HG02852 (cell line): ENCODE measurements around the gene PGAP2.
"Not testable (repeated sequence)": the region's sequence is repeated elsewhere in the genome, so short reads cannot be mapped to it uniquely, and the experiment has no call there.

Source experiments
- ATAC-seq: cut with Tn5 transposase; IDR thresholded peaks from one replicate; pipeline ENCODE4 v1.9.1; 2021; ENCODE audit warnings: mild to moderate bottlenecking, moderate library complexity; ENCODE audit not compliant: unreplicated experiment

Gene PGAP2

DNA sequence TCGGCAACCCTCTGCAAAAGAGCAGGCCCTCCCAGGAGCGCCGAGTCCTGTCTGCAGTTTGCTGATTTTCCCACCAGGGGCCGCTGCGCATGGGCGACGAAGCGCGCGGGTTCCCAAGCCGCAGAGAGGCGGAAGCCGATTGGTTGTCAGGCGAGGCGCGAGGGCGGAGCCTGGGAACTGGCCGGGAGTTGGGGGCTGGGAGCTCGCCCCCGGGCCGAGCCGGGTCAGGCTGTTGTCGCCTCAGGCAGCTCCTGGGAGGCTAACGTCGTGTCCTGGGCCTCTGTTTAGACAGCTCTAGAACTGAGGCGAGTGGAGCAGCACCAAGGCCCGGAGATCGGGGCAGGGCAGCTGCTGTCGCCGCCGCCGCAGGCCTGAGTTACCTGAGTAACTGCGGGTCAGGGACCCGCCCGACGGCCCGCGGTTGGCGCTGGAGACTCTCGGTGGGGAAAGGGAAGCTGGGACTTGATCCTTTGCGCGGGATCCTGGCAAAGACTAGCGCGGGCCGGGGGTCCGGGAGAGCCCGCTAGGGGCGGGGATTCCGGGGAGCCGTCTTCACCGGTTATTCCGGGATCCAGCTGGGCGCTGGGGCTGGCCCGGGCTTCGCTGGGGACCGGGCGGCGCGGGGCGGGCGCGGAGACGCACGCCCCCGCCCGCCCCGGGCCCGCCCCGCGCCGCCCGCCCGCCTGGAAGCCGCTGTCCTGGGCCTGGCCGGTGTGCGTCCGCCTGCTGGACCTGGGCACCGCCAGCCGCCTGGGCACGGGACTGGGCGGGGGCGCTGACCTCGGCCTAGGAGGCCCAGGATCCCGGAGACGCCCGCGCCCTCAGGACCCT is 46.8 kb downstream of the PGAP2 start, which contains the start of gene STIM1:
Gene STIM1, plus strand, starts transcription at position 688 of the 831 bp plus-strand sequence. CDS start 607 bp downstream, outside the sequence.
- peak; percentile 59 for ATAC-seq

GRCh38 chr11:3855808-3856491 is 47.6 kb downstream of the PGAP2 start:
- ATAC-seq: peak; percentile 10

GRCh38 chr11:3856856-3857553 is 48.6 kb downstream of the PGAP2 start:
- no peak for ATAC-seq

DNA sequence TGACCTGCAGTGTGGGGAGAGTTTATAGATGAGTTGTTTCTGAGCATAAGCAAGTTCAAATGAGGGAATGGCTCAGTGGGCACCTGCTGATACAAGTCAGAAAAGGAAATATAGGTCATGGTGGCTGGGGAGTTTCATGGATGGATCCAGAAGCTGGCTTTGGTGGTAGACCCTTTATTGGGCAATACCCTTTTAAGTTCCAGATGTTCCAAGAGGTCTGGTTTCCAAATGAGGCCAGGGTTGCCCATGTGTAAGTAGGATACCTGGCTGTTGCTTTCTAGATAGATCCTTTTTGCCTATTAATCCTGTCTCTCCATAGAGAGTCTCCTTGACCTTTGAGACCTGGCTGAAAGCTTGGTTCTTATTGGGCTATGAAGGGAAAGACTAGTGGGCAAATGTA is 49.3 kb downstream of the PGAP2 start:
- ATAC-seq: no peak

DNA sequence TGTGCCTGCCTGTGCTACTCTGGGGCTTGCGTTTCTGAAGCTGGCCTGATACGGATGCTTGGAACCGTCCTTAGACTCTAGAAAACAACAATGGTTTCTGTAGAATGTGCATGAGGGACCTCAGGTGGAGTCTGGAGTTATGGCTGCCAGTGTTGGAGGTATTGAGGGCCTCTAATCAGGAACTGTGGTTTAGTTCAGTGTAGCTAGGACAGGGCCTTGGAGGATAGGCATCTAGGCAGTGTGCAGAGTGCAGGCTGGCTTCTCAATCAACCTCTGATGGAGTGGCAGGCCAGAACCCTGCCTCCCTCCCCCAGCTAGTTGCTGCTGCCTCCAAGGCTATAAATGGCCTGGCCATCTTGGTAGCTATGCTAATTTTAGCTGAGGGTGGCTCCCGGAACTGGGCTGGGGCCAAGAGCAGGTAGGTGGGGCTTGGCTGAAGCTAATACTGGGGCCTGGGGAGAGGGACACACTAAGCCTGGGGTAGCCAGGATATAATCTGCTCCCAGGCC is 51.1 kb downstream of the PGAP2 start:
- peak; percentile 27 for ATAC-seq

DNA sequence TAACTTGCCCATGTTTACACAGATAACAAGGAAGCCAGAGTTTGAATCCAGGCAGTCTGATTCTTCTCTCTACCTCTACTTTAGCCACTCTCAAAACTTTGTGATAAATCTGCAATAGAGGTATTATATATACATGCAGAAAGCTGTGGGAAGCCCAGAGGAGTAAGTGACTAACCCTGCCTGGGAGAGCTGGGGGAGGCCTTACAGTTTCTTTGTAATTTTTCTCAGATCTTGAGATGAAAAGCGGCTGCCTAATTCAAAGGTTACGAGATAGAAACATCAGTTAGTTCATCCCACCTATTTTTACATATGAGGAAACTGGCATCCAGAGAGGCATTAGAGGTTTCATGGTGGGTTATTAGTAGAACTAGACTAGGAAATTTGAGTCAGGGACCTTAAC is 52.0 kb downstream of the PGAP2 start:
- ATAC-seq: no peak

- not testable (repeated sequence) for ATAC-seq
These were observed 52.6 kb downstream of the PGAP2 start for GRCh38 chr11:3860898-3861393.

DNA sequence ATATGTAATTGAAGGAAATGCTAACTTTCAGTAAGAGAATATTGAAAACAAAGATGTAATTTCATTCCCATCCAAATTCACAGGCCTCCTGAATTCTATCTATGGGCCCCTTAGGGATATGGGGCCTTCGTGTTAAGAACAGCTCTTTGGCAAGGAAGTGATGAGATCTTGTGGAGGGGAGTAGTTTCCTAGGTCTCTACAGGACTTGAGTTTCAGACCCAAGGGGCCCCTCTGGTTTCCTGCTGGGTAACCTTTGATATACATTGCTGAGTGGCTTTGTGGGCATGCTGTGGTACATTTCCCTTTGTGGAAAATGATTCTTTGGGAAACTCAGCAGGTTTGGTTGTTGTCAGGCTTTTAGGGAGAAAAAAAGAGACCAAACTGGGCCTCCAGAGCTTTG is 53.3 kb downstream of the PGAP2 start:
- ATAC-seq: no peak

DNA sequence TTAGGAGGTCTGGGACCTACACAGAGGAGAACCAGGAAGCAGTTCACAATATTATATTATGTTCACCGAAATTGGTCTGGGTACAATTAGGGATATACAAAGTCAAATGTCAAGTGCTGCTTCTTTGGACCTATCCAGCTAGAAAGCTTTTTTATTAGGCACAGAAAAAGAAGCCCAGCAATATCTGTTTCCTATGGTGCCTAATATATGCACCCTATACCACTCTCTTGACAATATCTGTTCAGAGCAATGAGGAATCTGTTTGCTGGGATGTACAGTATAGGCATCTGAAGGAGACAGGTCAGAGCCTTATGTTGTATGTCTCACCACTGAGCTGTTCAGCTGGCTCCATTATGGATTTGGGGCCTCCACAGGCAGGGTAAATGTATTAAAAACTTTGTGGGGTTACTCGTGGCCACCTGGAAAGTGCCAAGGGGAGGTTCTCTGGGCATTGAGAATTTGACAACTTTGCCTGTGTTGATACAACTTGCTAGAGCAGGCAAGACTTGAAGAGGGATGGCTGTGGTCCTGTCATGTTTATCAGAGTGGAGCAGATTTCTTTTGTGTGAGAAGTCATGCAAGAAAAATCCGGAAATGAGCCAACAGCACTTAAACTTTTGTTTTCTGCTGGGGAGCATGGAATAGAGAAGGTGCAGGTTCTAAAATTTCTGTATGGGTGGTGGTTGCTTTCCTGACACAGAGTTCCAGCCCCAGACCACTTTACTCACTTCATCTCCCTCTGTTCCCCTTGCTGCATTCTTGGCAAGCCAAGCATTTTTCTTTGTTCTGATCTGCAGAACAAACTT is 57.2 kb downstream of the PGAP2 start:
- ATAC-seq: peak; percentile 43

GRCh38 chr11:3866206-3866605 is 57.8 kb downstream of the PGAP2 start:
- no peak for ATAC-seq

DNA sequence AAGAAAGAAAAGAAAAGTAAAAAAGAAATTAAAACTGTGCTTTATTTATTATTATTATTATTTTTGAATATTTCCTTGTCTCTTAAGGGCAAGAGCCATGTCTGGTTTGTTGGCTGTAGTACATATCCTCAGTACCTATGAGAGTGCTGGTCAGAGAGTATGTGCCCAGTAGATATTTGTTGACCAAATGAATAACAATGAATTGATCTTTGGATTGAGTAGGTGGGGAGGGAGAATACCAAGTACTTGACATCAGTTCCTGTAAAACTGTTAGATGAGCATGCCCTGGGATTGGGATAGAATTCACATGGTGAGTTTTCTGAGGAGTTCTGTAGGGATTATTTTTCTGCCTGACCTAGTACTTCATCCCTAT is 58.5 kb downstream of the PGAP2 start:
- ATAC-seq: no peak

DNA sequence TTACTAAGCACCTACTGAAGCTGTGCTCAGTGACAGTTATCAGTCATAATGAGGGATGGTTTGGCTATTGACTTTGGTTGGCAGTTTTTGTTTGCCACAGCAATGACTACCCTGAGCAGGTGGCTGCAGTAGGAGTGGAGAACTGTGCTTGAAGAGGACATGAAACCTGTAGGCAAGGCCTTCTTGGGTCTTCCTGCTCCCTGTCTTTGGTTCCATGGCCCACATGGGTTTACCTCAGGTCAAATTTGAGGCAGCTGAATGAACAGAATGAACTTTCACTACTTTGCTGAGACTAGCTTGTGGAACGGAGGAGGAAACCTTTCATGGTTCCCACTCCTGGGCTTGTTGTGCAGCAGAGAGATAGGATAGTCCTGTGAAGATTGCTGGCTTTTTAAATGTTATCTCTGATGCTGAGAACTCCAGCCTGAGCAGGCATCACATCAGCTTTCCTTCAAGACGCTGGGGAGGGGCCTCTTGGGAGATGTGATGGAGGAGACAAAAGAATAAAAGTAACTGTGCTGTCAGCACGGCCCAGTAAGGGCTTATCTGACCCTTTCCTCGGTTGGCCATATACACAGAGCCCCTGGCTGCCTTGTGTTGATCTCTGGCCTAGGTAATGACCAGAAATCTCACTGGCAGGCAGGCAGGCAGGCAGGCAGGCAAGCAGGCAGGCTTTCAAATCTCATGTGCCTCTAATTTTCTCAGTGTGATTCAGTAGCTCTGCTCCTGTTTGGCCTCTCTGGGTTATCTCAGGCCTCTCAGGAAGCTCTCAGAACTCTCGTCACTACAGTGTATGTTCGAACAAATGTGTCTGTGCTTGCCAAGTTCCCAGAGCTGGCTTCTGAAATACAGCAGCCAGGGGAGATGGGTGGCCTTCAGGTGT is 59.1 kb downstream of the PGAP2 start:
- peak; percentile 63 for ATAC-seq

- ATAC-seq: no peak
These were observed 65.5 kb downstream of the PGAP2 start for GRCh38 chr11:3873712-3874349.
